ENCODE results near the gene PRUNE2. TPM values are rescaled to one million over a fixed set of nuclear protein-coding genes. Genes with fewer than 3 reads are reported as not detected.

PRUNE2 gene
- total and polyA plus RNA-seq, 11 donors, result 0.51 to 7.7 (median 1.4) TPM

GRCh38 chr9:76901801-76902200 lies 4.1 kb downstream of the PRUNE2 start:
- intact Hi-C loops (cut with DNase I), result no loop called here
- TF ChIP-seq POLR2A (IDR thresholded peaks at IDR 0.05) (no peak), CTCF (IDR thresholded peaks at IDR 0.05) (no peak)
- Histone ChIP-seq H3K9me3 (no peaks in the 10 kb centered on the region), H3K4me1 (peaks cover 0 to 19% (median 10%) of the 10 kb centered on the region in 12 donors), H3K27ac (peak overlapping the region in 1 of 12 donors; percentile 77), H3K4me3 (no peak overlapping the region), H3K27me3 (peaks cover 0 to 40% (median 13%) of the 10 kb centered on the region in 9 donors), H3K36me3 (no peaks in the 10 kb centered on the region)
- ATAC-seq, result no peak
- WGBS, 4 donors, result 33 to 54% (median 40%) methylated on average over 1 to 2 of the region's 2 CpGs
- no peak for DNase-seq

GRCh38 chr9:76900884-76901440 lies 5.0 kb downstream of the PRUNE2 start:
- peak overlapping the region in 1 of 12 donors; percentile 77 for H3K27ac ChIP-seq
- peaks cover 0 to 39% (median 13%) of the 10 kb centered on the region in 9 donors for H3K27me3 ChIP-seq
- H3K4me3 ChIP-seq, result no peak overlapping the region

GRCh38 chr9:76898786-76899185 lies 7.1 kb downstream of the PRUNE2 start:
- Histone ChIP-seq H3K36me3 (no peaks in the 10 kb centered on the region), H3K4me3 (no peak overlapping the region), H3K27me3 (peaks cover 0 to 33% (median 7%) of the 10 kb centered on the region in 9 donors), H3K27ac (peak overlapping the region in 1 of 12 donors; percentile 77), H3K4me1 (peaks cover 0 to 2% (median 0%) of the 10 kb centered on the region in 12 donors), H3K9me3 (no peaks in the 10 kb centered on the region)
- 38 to 70% (median 57%) methylated on average over 2 of the region's 2 CpGs for whole genome bisulfite sequencing, 4 donors
- no peak for TF ChIP-seq POLR2A (IDR thresholded peaks at IDR 0.05)
- no peak for TF ChIP-seq CTCF (IDR thresholded peaks at IDR 0.05)
- ATAC-seq, result no peak
- intact Hi-C loops (cut with DNase I), result no loop called here
- DNase-seq, result no peak

More at GRCh38 chr9:76900884-76901440, 5.0 kb downstream of the PRUNE2 start:
- DNase-seq, result no peak
- no peak for ATAC-seq
- Histone ChIP-seq H3K9me3 (no peaks in the 10 kb centered on the region), H3K4me1 (peaks cover 0 to 15% (median 10%) of the 10 kb centered on the region in 12 donors), H3K36me3 (no peaks in the 10 kb centered on the region)
- WGBS, 4 donors, result 56 to 68% (median 63%) methylated on average over 3 of the region's 3 CpGs
- TF ChIP-seq CTCF (IDR thresholded peaks at IDR 0.05), result no peak
- TF ChIP-seq POLR2A (IDR thresholded peaks at IDR 0.05), result no peak
- intact Hi-C loops (cut with DNase I), result no loop called here

DNA sequence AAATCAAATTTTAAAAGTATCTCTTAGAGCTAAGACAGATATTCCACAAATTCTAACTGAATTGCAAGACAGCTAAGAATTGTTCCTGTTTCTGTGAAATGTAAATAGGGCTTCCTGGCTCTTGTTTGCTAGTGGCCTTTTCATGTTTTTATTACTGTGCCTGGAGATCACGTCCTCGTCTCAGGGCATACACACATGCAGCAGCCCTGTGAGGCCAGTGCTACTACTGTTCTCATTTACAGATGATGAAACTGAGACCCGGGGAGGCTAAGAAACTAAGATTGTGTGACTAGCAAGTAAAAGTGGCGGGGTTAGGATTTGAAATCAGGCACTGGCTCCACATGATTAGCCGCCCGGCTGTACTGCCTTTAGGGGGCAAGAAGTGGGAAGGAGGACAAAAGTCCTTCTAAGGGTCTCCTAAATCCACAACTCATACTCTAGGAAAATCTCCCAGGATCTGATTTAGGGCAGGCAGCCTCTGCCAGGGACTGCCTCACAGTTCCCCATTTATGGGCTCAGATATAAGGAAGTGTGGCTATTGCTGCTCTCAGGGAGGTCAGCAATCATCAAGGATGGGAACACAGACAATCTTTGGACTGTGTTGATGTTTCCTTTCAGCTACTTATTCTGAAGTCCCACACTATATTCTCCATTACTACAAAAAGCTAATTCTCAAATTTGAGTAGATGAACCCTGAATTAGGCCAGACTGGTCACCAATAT lies 7.9 kb downstream of the PRUNE2 start:
- no peak for ATAC-seq
- Histone ChIP-seq H3K36me3 (no peaks in the 10 kb centered on the region), H3K4me3 (no peak overlapping the region), H3K27ac (peak overlapping the region in 1 of 12 donors; percentile 77), H3K9me3 (no peaks in the 10 kb centered on the region), H3K4me1 (peaks cover 0 to 7% (median 0%) of the 10 kb centered on the region in 12 donors), H3K27me3 (peaks cover 0 to 28% (median 7%) of the 10 kb centered on the region in 9 donors)
- TF ChIP-seq POLR2A (IDR thresholded peaks at IDR 0.05), result no peak
- TF ChIP-seq CTCF (IDR thresholded peaks at IDR 0.05), result no peak
- DNase-seq, result no peak
- 64 to 77% (median 70%) methylated on average over 6 of the region's 6 CpGs for WGBS, 4 donors
- intact Hi-C loops (cut with DNase I), result no loop called here

Measured in heart left ventricle (tissue), 16 donors.